ENCODE measurements around the gene EDC3.

- no peak for TF ChIP-seq POLR2A (IDR thresholded peaks at IDR 0.05)
- TF ChIP-seq, protein P1, sequence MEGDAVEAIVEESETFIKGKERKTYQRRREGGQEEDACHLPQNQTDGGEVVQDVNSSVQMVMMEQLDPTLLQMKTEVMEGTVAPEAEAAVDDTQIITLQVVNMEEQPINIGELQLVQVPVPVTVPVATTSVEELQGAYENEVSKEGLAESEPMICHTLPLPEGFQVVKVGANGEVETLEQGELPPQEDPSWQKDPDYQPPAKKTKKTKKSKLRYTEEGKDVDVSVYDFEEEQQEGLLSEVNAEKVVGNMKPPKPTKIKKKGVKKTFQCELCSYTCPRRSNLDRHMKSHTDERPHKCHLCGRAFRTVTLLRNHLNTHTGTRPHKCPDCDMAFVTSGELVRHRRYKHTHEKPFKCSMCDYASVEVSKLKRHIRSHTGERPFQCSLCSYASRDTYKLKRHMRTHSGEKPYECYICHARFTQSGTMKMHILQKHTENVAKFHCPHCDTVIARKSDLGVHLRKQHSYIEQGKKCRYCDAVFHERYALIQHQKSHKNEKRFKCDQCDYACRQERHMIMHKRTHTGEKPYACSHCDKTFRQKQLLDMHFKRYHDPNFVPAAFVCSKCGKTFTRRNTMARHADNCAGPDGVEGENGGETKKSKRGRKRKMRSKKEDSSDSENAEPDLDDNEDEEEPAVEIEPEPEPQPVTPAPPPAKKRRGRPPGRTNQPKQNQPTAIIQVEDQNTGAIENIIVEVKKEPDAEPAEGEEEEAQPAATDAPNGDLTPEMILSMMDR (IDR thresholded peaks at IDR 0.05) = no peak
These were observed 52.1 kb downstream of the EDC3 start for GRCh38 chr15:74643665-74644204.

All from heart left ventricle (tissue), 13 donors.